AG10803 (cell line): ENCODE measurements around the gene RFX1.
A peak's percentile ranks its signal among the peaks of the same experiment; 100 is the strongest.
"Not testable (repeated sequence)": the region's sequence is repeated elsewhere in the genome, so short reads cannot be mapped to it uniquely, and the experiment has no call there.

ENCODE experiments used
- DNase-seq: peaks from one replicate; pipeline ENCODE4 v3.0.0; 2010; ENCODE audit warnings: low read depth
- H3K4me3 ChIP-seq: 2 replicates; pipeline ENCODE4 v1.5.1; 2011; ENCODE audit warnings: mild to moderate bottlenecking, low read length, control low read depth
- CTCF ChIP-seq: conservative IDR thresholded peaks from 2 replicates; pipeline ENCODE4 v1.5.1; 2011; ENCODE audit warnings: mild to moderate bottlenecking, low read length, control low read depth, inconsistent platforms

The RFX1 gene

GRCh38 chr19:13923194-13923987 is 82.7 kb downstream of the RFX1 start:
- H3K4me3 ChIP-seq = no peak overlapping the region
- TF ChIP-seq CTCF = no peak
- no peak for DNase-seq

- not testable (repeated sequence) for DNase-seq, H3K4me3 ChIP-seq
These were observed 84.0 kb downstream of the RFX1 start for GRCh38 chr19:13922118-13922517.

GRCh38 chr19:13920940-13921747 is 85.0 kb downstream of the RFX1 start:
- TF ChIP-seq CTCF = no peak
- peak; percentile 57 for DNase-seq
- no peak overlapping the region for H3K4me3 ChIP-seq

GRCh38 chr19:13920524-13920923 is 85.6 kb downstream of the RFX1 start:
- no peak overlapping the region for H3K4me3 ChIP-seq
- no peak for TF ChIP-seq CTCF
- DNase-seq = no peak

GRCh38 chr19:13918726-13919411 is 87.3 kb downstream of the RFX1 start:
- no peak overlapping the region for H3K4me3 ChIP-seq
- no peak for TF ChIP-seq CTCF
- DNase-seq = no peak

- no peak for TF ChIP-seq CTCF
- DNase-seq = no peak
- H3K4me3 ChIP-seq = no peak overlapping the region
These were observed 88.2 kb downstream of the RFX1 start for GRCh38 chr19:13917888-13918406.

GRCh38 chr19:13914777-13915176 is 91.3 kb downstream of the RFX1 start:
- no peak for TF ChIP-seq CTCF
- H3K4me3 ChIP-seq = no peak overlapping the region
- no peak for DNase-seq
